ENCODE data around the gene TPPP3.

TPPP3 gene

GRCh38 chr16:67405336-67405735 is 12.0 kb upstream of the TPPP3 start:
- Histone ChIP-seq H3F3A (ENCODE audit: insufficient read depth, low read length) (no peaks in the 10 kb centered on the region), H3K27me3 (replicated peaks; ENCODE audit: insufficient read depth, low read length) (no peaks in the 10 kb centered on the region), H3K4me1 (ENCODE audit: low read length) (peaks cover 6% of the 10 kb centered on the region), H3K9me3 (replicated peaks; ENCODE audit: insufficient read depth, low read length) (no peaks in the 10 kb centered on the region), H3K9me2 (replicated peaks; ENCODE audit: insufficient read depth, low read length) (no peaks in the 10 kb centered on the region), H3K27ac (ENCODE audit: low read length) (no peak overlapping the region), H2AFZ (ENCODE audit: low read length) (no peak overlapping the region), H3K79me2 (ENCODE audit: low read length) (no peaks in the 10 kb centered on the region), H3K4me2 (ENCODE audit: low read depth, low read length) (no peak overlapping the region), H4K20me1 (ENCODE audit: insufficient read depth, low read length) (no peaks in the 10 kb centered on the region), H3K9ac (ENCODE audit: low read length) (no peak overlapping the region), H3K36me3 (replicated peaks; ENCODE audit: insufficient read depth, low read length) (no peaks in the 10 kb centered on the region), H3K4me3 (ENCODE audit: low read length) (no peak overlapping the region)
- no peak for DNase-seq
- no peak for TF ChIP-seq CTCF (IDR thresholded peaks at IDR 0.05; ENCODE audit: low read length)

DNA sequence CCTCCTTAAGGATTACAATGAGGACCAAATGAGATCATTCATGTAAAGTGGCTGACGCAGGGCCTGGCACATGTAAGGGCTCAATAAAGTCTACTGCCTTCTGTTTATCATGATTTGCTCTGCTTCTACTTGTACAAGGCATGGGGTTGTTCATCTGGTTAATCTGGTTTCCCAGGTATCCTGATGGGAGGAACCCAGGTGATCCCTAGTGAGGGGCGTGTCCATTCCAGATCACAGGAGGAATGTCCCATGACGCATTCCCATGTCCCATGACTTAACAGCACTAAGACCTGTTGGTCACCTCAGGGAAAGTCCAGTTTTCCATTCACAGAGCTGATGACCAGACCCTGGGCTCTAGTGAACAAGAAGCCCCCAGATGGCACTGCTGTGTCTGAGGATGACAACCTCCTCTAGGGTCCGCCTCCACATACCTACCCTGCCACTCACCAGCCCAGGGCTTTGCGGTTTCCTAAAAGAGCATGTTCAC is 11.5 kb upstream of the TPPP3 start:
- H3K27ac ChIP-seq (ENCODE audit: low read length) = no peak overlapping the region
- H3K9ac ChIP-seq (ENCODE audit: low read length) = no peak overlapping the region
- TF ChIP-seq CTCF (IDR thresholded peaks at IDR 0.05; ENCODE audit: low read length) = no peak
- no peak for TF ChIP-seq EZH2 (optimal IDR thresholded peaks at IDR 0.05; ENCODE audit: low read depth, low read length)
- no peak for TF ChIP-seq EZH2phosphoT487 (IDR thresholded peaks at IDR 0.05; ENCODE audit: low read length)
- H3K4me2 ChIP-seq (ENCODE audit: low read depth, low read length) = no peak overlapping the region
- H3K79me2 ChIP-seq (ENCODE audit: low read length) = no peaks in the 10 kb centered on the region
- peaks cover 6% of the 10 kb centered on the region for H3K4me1 ChIP-seq (ENCODE audit: low read length)
- no peaks in the 10 kb centered on the region for H3K9me2 ChIP-seq (replicated peaks; ENCODE audit: insufficient read depth, low read length)
- H3K4me3 ChIP-seq (ENCODE audit: low read length) = no peak overlapping the region
- no peak overlapping the region for H2AFZ ChIP-seq (ENCODE audit: low read length)
- no peaks in the 10 kb centered on the region for H4K20me1 ChIP-seq (ENCODE audit: insufficient read depth, low read length)
- H3K27me3 ChIP-seq (replicated peaks; ENCODE audit: insufficient read depth, low read length) = no peaks in the 10 kb centered on the region
- no peaks in the 10 kb centered on the region for H3K36me3 ChIP-seq (replicated peaks; ENCODE audit: insufficient read depth, low read length)
- H3K9me3 ChIP-seq (replicated peaks; ENCODE audit: insufficient read depth, low read length) = no peaks in the 10 kb centered on the region
- no peaks in the 10 kb centered on the region for H3F3A ChIP-seq (ENCODE audit: insufficient read depth, low read length)
- DNase-seq = no peak

- Histone ChIP-seq H2AFZ (ENCODE audit: low read length) (no peak overlapping the region), H3K27ac (ENCODE audit: low read length) (no peak overlapping the region), H3K9me3 (replicated peaks; ENCODE audit: insufficient read depth, low read length) (no peaks in the 10 kb centered on the region), H3K36me3 (replicated peaks; ENCODE audit: insufficient read depth, low read length) (no peaks in the 10 kb centered on the region), H3K4me1 (ENCODE audit: low read length) (peaks cover 6% of the 10 kb centered on the region), H3K9ac (ENCODE audit: low read length) (no peak overlapping the region), H3F3A (ENCODE audit: insufficient read depth, low read length) (no peaks in the 10 kb centered on the region), H4K20me1 (ENCODE audit: insufficient read depth, low read length) (no peaks in the 10 kb centered on the region), H3K27me3 (replicated peaks; ENCODE audit: insufficient read depth, low read length) (no peaks in the 10 kb centered on the region), H3K4me2 (ENCODE audit: low read depth, low read length) (no peak overlapping the region), H3K9me2 (replicated peaks; ENCODE audit: insufficient read depth, low read length) (no peaks in the 10 kb centered on the region), H3K4me3 (ENCODE audit: low read length) (no peak overlapping the region), H3K79me2 (ENCODE audit: low read length) (no peaks in the 10 kb centered on the region)
- no peak for DNase-seq
- TF ChIP-seq CTCF (IDR thresholded peaks at IDR 0.05; ENCODE audit: low read length) (no peak), EZH2phosphoT487 (IDR thresholded peaks at IDR 0.05; ENCODE audit: low read length) (no peak), EZH2 (optimal IDR thresholded peaks at IDR 0.05; ENCODE audit: low read depth, low read length) (no peak)
Observed at GRCh38 chr16:67403976-67404555, 10.8 kb upstream of the TPPP3 start.

Data from MM.1S (cell line).